GM23338 (cell line): Measurements from ENCODE around the gene TYMP. TPM values are rescaled to one million over a fixed set of nuclear protein-coding genes. Genes with fewer than 3 reads are reported as not detected.

Source experiments
- ATAC-seq: fragments of 200-7000 bp; cut with Tn5 transposase; 3 replicates; pipeline ENCODE4 v1.9.1; 2020
- DNase-seq: peaks from one replicate; pipeline ENCODE4 v3.0.0-alpha.2; 2015; ENCODE audit warnings: low spot score
- H2AFZ ChIP-seq: fragments of 200-600 bp; sonication (generic); 2 replicates; pipeline ENCODE4 v1.8.0; 2016; ENCODE audit warnings: antibody characterized with exemption, mild to moderate bottlenecking, moderate library complexity
- H3F3A ChIP-seq: fragments of 200-600 bp; sonication (generic); replicated peaks from 2 replicates; pipeline ENCODE4 v1.8.0; 2017; ENCODE audit warnings: antibody characterized with exemption, mixed run types, low read depth
- H3K27ac ChIP-seq: fragments of 200-600 bp; sonication (generic); 2 replicates; pipeline ENCODE4 v1.6.1; 2016; ENCODE audit warnings: low read depth
- H3K27me3 ChIP-seq: fragments of 200-600 bp; sonication (generic); 2 replicates; pipeline ENCODE4 v1.8.0; 2016; ENCODE audit warnings: mild to moderate bottlenecking, mixed run types, moderate library complexity; ENCODE audit not compliant: insufficient read depth
- H3K36me3 ChIP-seq: fragments of 200-600 bp; sonication (generic); 2 replicates; pipeline ENCODE4 v1.8.0; 2016; ENCODE audit warnings: mild to moderate bottlenecking; ENCODE audit not compliant: insufficient read depth
- H3K4me1 ChIP-seq: fragments of 200-600 bp; sonication (generic); 2 replicates; pipeline ENCODE4 v1.8.0; 2016; ENCODE audit warnings: mild to moderate bottlenecking, moderate library complexity; ENCODE audit not compliant: insufficient read depth
- H3K4me2 ChIP-seq: fragments of 200-600 bp; sonication (generic); 2 replicates; pipeline ENCODE4 v1.7.1; 2017; ENCODE audit warnings: mixed run types
- H3K4me3 ChIP-seq: fragments of 200-600 bp; sonication (generic); 2 replicates; pipeline ENCODE4 v1.6.1; 2016; ENCODE audit warnings: mixed run types
- H3K79me2 ChIP-seq: fragments of 200-600 bp; sonication (generic); replicated peaks from 2 replicates; pipeline ENCODE4 v1.8.0; 2017; ENCODE audit warnings: mild to moderate bottlenecking; ENCODE audit not compliant: insufficient read depth
- H3K9me2 ChIP-seq: fragments of 200-600 bp; sonication (generic); 2 replicates; pipeline ENCODE4 v1.8.0; 2017; ENCODE audit not compliant: insufficient read depth
- H4K20me1 ChIP-seq: fragments of 200-600 bp; sonication (generic); replicated peaks from 2 replicates; pipeline ENCODE4 v1.8.0; 2017; ENCODE audit warnings: mild to moderate bottlenecking; ENCODE audit not compliant: insufficient read depth
- H3K27ac Mint-ChIP-seq: 2 replicates; pipeline ENCODE4 v1.8.0; 2020; ENCODE audit warnings: inconsistent platforms, mild to moderate bottlenecking, moderate library complexity, mixed read lengths
- H3K27me3 Mint-ChIP-seq: 3 replicates; pipeline ENCODE4 v1.8.0; 2022; ENCODE audit warnings: low read depth, mild to moderate bottlenecking, moderate library complexity, mixed read lengths, inconsistent platforms; ENCODE audit not compliant: insufficient read depth, poor library complexity
- H3K36me3 Mint-ChIP-seq: 3 replicates; pipeline ENCODE4 v1.8.0; 2021; ENCODE audit warnings: low read depth, mild to moderate bottlenecking, inconsistent platforms, moderate library complexity, mixed read lengths
- H3K4me1 Mint-ChIP-seq: 3 replicates; pipeline ENCODE4 v1.8.0; 2020; ENCODE audit warnings: mild to moderate bottlenecking, inconsistent platforms, mixed read lengths
- H3K4me3 Mint-ChIP-seq: 3 replicates; pipeline ENCODE4 v1.8.0; 2021; ENCODE audit warnings: moderate library complexity, mild to moderate bottlenecking, inconsistent platforms, mixed read lengths
- H3K9me3 Mint-ChIP-seq: 3 replicates; pipeline ENCODE4 v1.8.0; 2020; ENCODE audit warnings: moderate library complexity, mild to moderate bottlenecking, inconsistent platforms, mixed read lengths
- CREB1 ChIP-seq: fragments of 250-450 bp; sonication (Bioruptor Pico); IDR thresholded peaks from 2 replicates; pipeline ENCODE4 v1.5.0; 2020; ENCODE audit warnings: low read depth, mild to moderate bottlenecking, moderate library complexity
- CTCF ChIP-seq, 2 experiments: fragments of 200-600 bp in 1 of 2; sonication (generic) in 1 of 2; conservative IDR thresholded peaks; 2 replicates each; pipeline versions ENCODE4 v1.5.1 to v1.6.1; 2016 to 2017; ENCODE audit warnings: antibody characterized with exemption in 2 of 2, low read depth in 2 of 2, mild to moderate bottlenecking in 2 of 2, moderate library complexity in 1 of 2
- ETS1 ChIP-seq: IDR thresholded peaks from 2 replicates; pipeline ENCODE4 v1.6.1; 2016; ENCODE audit warnings: antibody characterized with exemption
- EZH2 ChIP-seq: fragments of 200-600 bp; sonication (generic); IDR thresholded peaks from one replicate; pipeline ENCODE4 v1.8.0; 2017; ENCODE audit warnings: antibody characterized with exemption, mild to moderate bottlenecking, low read depth; ENCODE audit not compliant: unreplicated experiment
- EZH2phosphoT487 ChIP-seq: fragments of 200-600 bp; sonication (generic); IDR thresholded peaks from one replicate; pipeline ENCODE4 v1.8.1; 2018; ENCODE audit warnings: antibody characterized with exemption; ENCODE audit not compliant: unreplicated experiment
- JUNB ChIP-seq: IDR thresholded peaks from one replicate; pipeline ENCODE4 v1.6.1; 2016; ENCODE audit warnings: antibody characterized with exemption; ENCODE audit not compliant: unreplicated experiment
- NANOG ChIP-seq: IDR thresholded peaks from 2 replicates; pipeline ENCODE4 v1.6.1; 2016; ENCODE audit warnings: antibody characterized with exemption, borderline replicate concordance
- POLR2AphosphoS5 ChIP-seq: IDR thresholded peaks from 2 replicates; pipeline ENCODE4 v1.6.1; 2016; ENCODE audit warnings: antibody characterized with exemption, low read depth
- ZNF114 ChIP-seq: fragments of 250-450 bp; sonication (Bioruptor Pico); IDR thresholded peaks from 2 replicates; pipeline ENCODE4 v1.5.0; 2020; ENCODE audit warnings: mild to moderate bottlenecking, moderate library complexity
- ZNF331 ChIP-seq: fragments of 250-450 bp; sonication (Bioruptor Pico); IDR thresholded peaks from 2 replicates; pipeline ENCODE4 v1.5.0; 2020; ENCODE audit warnings: low read depth, mild to moderate bottlenecking, moderate library complexity
- polyA plus RNA-seq: library from polyadenylated mRNA; unstranded; fragments of >200 nt; fragmentation: Nextera tagmentation; extraction: Ambion mirVana; gene quantifications from 2 replicates; pipeline ENCODE4 v1.2.1, GENCODE V29; 2016
- total RNA-seq: library from RNA; depleted of rRNA; stranded (reverse); fragments of >200 nt; shearing (Covaris generic); gene quantifications from 2 replicates; pipeline ENCODE4 v1.2.3, GENCODE V29; 2014
- TF ChIP-seq, protein P1 (sequence below): IDR thresholded peaks from one replicate; pipeline ENCODE4 v1.6.1; 2018; ENCODE audit warnings: antibody characterized with exemption; ENCODE audit not compliant: unreplicated experiment
- TF ChIP-seq, protein P2 (sequence below): fragments of 250-450 bp; sonication (Bioruptor Pico); IDR thresholded peaks from 2 replicates; pipeline ENCODE4 v1.5.0; 2020; ENCODE audit warnings: mild to moderate bottlenecking, moderate library complexity

The TYMP gene
- total and polyA plus RNA-seq, 2 experiments from 2014 or later, result 0.28 to 1.8 TPM

GRCh38 chr22:50520826-50521453, 8.9 kb downstream of the TYMP start:
- Mint-ChIP-seq H3K4me3 (no peak overlapping the region), H3K27ac (no peak overlapping the region), H3K9me3 (peaks cover 4% of the 10 kb centered on the region; the same call in 1 of the 3 replicates), H3K36me3 (peaks cover 22% of the 10 kb centered on the region), H3K4me1 (peaks cover 5% of the 10 kb centered on the region), H3K27me3 (peaks cover 9% of the 10 kb centered on the region)
- Histone ChIP-seq H3K4me3 (no peak overlapping the region), H2AFZ (no peak overlapping the region), H3F3A (0 out of 2 replicates have a peak, but pooled peaks cover 4% of the 10 kb centered on the region), H3K36me3 (no peaks in the 10 kb centered on the region; the same call in 1 of the 2 replicates), H3K27me3 (no peaks in the 10 kb centered on the region), H3K27ac (no peak overlapping the region), H4K20me1 (no peaks in the 10 kb centered on the region; the same call in 1 of the 2 replicates), H3K4me2 (no peak overlapping the region), H3K79me2 (0 out of 2 replicates have a peak, but pooled peaks cover 4% of the 10 kb centered on the region), H3K9me2 (no peaks in the 10 kb centered on the region), H3K4me1 (no peaks in the 10 kb centered on the region; the same call in 1 of the 2 replicates)
- no peak for ATAC-seq
- no peak for DNase-seq
- TF ChIP-seq CREB1 (no peak), ETS1 (no peak), CTCF (conservative IDR thresholded peaks at IDR 0.05; ENCODE audit: low read depth in 2 of 2) (no peak), NANOG (no peak), ZNF114 (no peak), EZH2 (no peak), ZNF331 (CRISPR knock-in tag) (no peak), EZH2phosphoT487 (no peak), POLR2AphosphoS5 (no peak), JUNB (no peak)
- TF ChIP-seq, protein P1, sequence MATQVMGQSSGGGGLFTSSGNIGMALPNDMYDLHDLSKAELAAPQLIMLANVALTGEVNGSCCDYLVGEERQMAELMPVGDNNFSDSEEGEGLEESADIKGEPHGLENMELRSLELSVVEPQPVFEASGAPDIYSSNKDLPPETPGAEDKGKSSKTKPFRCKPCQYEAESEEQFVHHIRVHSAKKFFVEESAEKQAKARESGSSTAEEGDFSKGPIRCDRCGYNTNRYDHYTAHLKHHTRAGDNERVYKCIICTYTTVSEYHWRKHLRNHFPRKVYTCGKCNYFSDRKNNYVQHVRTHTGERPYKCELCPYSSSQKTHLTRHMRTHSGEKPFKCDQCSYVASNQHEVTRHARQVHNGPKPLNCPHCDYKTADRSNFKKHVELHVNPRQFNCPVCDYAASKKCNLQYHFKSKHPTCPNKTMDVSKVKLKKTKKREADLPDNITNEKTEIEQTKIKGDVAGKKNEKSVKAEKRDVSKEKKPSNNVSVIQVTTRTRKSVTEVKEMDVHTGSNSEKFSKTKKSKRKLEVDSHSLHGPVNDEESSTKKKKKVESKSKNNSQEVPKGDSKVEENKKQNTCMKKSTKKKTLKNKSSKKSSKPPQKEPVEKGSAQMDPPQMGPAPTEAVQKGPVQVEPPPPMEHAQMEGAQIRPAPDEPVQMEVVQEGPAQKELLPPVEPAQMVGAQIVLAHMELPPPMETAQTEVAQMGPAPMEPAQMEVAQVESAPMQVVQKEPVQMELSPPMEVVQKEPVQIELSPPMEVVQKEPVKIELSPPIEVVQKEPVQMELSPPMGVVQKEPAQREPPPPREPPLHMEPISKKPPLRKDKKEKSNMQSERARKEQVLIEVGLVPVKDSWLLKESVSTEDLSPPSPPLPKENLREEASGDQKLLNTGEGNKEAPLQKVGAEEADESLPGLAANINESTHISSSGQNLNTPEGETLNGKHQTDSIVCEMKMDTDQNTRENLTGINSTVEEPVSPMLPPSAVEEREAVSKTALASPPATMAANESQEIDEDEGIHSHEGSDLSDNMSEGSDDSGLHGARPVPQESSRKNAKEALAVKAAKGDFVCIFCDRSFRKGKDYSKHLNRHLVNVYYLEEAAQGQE, result no peak
- TF ChIP-seq, protein P2, sequence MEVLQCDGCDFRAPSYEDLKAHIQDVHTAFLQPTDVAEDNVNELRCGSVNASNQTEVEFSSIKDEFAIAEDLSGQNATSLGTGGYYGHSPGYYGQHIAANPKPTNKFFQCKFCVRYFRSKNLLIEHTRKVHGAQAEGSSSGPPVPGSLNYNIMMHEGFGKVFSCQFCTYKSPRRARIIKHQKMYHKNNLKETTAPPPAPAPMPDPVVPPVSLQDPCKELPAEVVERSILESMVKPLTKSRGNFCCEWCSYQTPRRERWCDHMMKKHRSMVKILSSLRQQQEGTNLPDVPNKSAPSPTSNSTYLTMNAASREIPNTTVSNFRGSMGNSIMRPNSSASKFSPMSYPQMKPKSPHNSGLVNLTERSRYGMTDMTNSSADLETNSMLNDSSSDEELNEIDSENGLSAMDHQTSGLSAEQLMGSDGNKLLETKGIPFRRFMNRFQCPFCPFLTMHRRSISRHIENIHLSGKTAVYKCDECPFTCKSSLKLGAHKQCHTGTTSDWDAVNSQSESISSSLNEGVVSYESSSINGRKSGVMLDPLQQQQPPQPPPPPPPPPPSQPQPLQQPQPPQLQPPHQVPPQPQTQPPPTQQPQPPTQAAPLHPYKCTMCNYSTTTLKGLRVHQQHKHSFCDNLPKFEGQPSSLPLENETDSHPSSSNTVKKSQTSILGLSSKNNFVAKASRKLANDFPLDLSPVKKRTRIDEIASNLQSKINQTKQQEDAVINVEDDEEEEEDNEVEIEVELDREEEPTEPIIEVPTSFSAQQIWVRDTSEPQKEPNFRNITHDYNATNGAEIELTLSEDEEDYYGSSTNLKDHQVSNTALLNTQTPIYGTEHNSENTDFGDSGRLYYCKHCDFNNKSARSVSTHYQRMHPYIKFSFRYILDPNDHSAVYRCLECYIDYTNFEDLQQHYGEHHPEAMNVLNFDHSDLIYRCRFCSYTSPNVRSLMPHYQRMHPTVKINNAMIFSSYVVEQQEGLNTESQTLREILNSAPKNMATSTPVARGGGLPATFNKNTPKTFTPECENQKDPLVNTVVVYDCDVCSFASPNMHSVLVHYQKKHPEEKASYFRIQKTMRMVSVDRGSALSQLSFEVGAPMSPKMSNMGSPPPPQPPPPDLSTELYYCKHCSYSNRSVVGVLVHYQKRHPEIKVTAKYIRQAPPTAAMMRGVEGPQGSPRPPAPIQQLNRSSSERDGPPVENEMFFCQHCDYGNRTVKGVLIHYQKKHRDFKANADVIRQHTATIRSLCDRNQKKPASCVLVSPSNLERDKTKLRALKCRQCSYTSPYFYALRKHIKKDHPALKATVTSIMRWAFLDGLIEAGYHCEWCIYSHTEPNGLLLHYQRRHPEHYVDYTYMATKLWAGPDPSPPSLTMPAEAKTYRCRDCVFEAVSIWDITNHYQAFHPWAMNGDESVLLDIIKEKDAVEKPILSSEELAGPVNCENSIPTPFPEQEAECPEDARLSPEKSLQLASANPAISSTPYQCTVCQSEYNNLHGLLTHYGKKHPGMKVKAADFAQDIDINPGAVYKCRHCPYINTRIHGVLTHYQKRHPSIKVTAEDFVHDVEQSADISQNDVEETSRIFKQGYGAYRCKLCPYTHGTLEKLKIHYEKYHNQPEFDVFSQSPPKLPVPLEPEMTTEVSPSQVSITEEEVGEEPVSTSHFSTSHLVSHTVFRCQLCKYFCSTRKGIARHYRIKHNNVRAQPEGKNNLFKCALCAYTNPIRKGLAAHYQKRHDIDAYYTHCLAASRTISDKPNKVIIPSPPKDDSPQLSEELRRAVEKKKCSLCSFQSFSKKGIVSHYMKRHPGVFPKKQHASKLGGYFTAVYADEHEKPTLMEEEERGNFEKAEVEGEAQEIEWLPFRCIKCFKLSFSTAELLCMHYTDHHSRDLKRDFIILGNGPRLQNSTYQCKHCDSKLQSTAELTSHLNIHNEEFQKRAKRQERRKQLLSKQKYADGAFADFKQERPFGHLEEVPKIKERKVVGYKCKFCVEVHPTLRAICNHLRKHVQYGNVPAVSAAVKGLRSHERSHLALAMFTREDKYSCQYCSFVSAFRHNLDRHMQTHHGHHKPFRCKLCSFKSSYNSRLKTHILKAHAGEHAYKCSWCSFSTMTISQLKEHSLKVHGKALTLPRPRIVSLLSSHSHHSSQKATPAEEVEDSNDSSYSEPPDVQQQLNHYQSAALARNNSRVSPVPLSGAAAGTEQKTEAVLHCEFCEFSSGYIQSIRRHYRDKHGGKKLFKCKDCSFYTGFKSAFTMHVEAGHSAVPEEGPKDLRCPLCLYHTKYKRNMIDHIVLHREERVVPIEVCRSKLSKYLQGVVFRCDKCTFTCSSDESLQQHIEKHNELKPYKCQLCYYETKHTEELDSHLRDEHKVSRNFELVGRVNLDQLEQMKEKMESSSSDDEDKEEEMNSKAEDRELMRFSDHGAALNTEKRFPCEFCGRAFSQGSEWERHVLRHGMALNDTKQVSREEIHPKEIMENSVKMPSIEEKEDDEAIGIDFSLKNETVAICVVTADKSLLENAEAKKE (CRISPR knock-in tag), result no peak
